Natural killer cell (primary cell): ENCODE measurements around the gene USH1G. TPM values are rescaled to one million over a fixed set of nuclear protein-coding genes. Genes with fewer than 3 reads are reported as not detected.

Experiments
- ATAC-seq, 3 donors: fragments of 150-1000 bp in 2 of 3; fragments of 200-7000 bp in 1 of 3; cut with Tn5 transposase; 1 replicate in 1 of 3; 2 replicates in 2 of 3; pipeline ENCODE4 v1.10.0; 2021; ENCODE audit warnings: mild to moderate bottlenecking in 2 of 3, moderate library complexity in 2 of 3
- DNase-seq, 2 donors: peaks; one replicate each; pipeline versions ENCODE4 v3.0.0 to v3.0.0-alpha.2; 2013 to 2021; ENCODE audit warnings: mixed read lengths in 1 of 2
- H3K27ac ChIP-seq: one replicate; pipeline ENCODE4 v1.5.1; 2013; ENCODE audit warnings: mild to moderate bottlenecking, low read length
- H3K27me3 ChIP-seq: one replicate; pipeline ENCODE4 v1.6.1; 2013; ENCODE audit warnings: low read length; ENCODE audit not compliant: control insufficient read depth, insufficient read depth
- H3K36me3 ChIP-seq: one replicate; pipeline ENCODE4 v1.6.1; 2013; ENCODE audit warnings: low read length; ENCODE audit not compliant: control insufficient read depth, insufficient read depth
- H3K4me1 ChIP-seq: one replicate; pipeline ENCODE4 v1.6.1; 2013; ENCODE audit warnings: low read length; ENCODE audit not compliant: control insufficient read depth, insufficient read depth
- H3K4me3 ChIP-seq: one replicate; pipeline ENCODE4 v1.5.1; 2013; ENCODE audit warnings: low read length
- H3K9me3 ChIP-seq: one replicate; pipeline ENCODE4 v1.6.1; 2013; ENCODE audit warnings: low read length; ENCODE audit not compliant: control insufficient read depth, insufficient read depth
- H3K27ac Mint-ChIP-seq, 2 donors: one replicate each; pipeline ENCODE4 v1.8.0; 2022; ENCODE audit warnings: mild to moderate bottlenecking in 2 of 2, mixed read lengths in 2 of 2, moderate library complexity in 1 of 2
- H3K27me3 Mint-ChIP-seq, 2 donors: one replicate each; pipeline ENCODE4 v1.8.0; 2022; ENCODE audit warnings: low read depth in 2 of 2, mixed read lengths in 2 of 2
- H3K36me3 Mint-ChIP-seq: one replicate; pipeline ENCODE4 v1.8.0; 2022; ENCODE audit warnings: mixed read lengths
- H3K4me1 Mint-ChIP-seq, 2 donors: one replicate each; pipeline ENCODE4 v1.8.0; 2022; ENCODE audit warnings: mixed read lengths in 2 of 2
- H3K4me3 Mint-ChIP-seq: one replicate; pipeline ENCODE4 v1.8.0; 2022; ENCODE audit warnings: mild to moderate bottlenecking, moderate library complexity, mixed read lengths
- H3K9me3 Mint-ChIP-seq, 2 donors: one replicate each; pipeline ENCODE4 v1.8.0; 2022; ENCODE audit warnings: mixed read lengths in 2 of 2
- CTCF ChIP-seq: fragments of 200-600 bp; IDR thresholded peaks from one replicate; pipeline ENCODE4 v1.8.0; 2022; ENCODE audit warnings: antibody characterized with exemption
- WGBS: methylation state at CpG from one replicate; pipeline ENCODE4 v1.1.7; 2013; ENCODE audit warnings: missing lambda C conversion rate; ENCODE audit not compliant: insufficient coverage; 5-methylcytosine and 5-hydroxymethylcytosine counted together
- intact Hi-C: fragments of 100-400 bp; cut with micrococcal nuclease; formaldehyde crosslinking; loops from one replicate; pipeline ENCODE4 v1.14.2; 2022
- total RNA-seq, 4 donors: library from RNA; stranded (reverse); fragments of 120-200 nt in 1 of 4; gene quantifications; one replicate each; pipeline versions ENCODE4 v1.2.3 to v1.2.4, GENCODE V29; 2013 to 2022

Gene USH1G
- total RNA-seq, 3 donors from 2014 or later (not counting 1 experiment from before 2014, with no cell fraction given): not detected

- no peak overlapping the region for H3K4me3 Mint-ChIP-seq
- H3K9me3 ChIP-seq: no peaks in the 10 kb centered on the region
- no peaks in the 10 kb centered on the region for H3K4me1 ChIP-seq
- no peak for TF ChIP-seq CTCF
- H3K27me3 ChIP-seq: no peaks in the 10 kb centered on the region
- DNase-seq: no peak
- no peaks in the 10 kb centered on the region for H3K9me3 Mint-ChIP-seq
- H3K36me3 ChIP-seq: no peaks in the 10 kb centered on the region
- no peaks in the 10 kb centered on the region for H3K36me3 Mint-ChIP-seq
- no peak overlapping the region for H3K4me3 ChIP-seq
- intact Hi-C loops: no loop called here
- ATAC-seq: no peak
- no peak overlapping the region for H3K27ac ChIP-seq
- 72% methylated on average over 8 of the region's 8 CpGs for WGBS
- H3K27me3 Mint-ChIP-seq: peaks cover 0 to 1% of the 10 kb centered on the region in 2 donors
- no peaks in the 10 kb centered on the region for H3K4me1 Mint-ChIP-seq
- H3K27ac Mint-ChIP-seq: no peak overlapping the region
Measured at GRCh38 chr17:74950207-74950606, 27.2 kb upstream of the USH1G start.

DNA sequence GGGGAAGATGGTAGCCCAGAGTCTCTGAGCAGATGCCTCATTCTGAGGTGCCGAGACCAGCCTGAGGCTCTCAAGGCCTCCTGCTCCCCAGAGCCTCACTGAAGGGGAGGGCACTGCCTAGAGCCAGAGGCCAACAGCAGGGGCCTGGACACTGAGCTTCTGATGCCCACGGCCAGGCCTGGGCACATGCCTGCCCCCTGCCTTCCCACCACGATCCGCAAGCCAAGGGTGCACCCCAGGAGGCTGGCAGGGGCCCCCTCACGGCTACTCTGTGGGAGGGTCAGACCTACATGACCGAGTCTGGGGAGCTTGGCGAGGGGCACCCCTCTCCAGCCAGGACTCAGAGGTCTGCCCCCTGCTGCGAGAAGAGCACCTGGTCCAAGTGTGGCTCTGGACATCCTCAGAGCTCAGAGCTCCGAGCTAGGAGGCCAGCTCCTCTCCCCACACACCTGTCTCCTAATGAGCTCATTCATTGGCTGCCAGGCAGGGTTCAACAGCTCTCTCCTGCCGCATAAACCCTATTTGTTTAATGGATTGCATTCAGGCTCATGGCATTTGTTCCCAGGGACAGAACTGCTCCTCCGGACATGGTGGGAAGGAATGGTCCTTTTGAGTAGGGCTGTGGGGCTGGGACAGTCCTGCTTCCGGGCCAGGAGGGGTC, 26.5 kb upstream of the USH1G start:
- Histone ChIP-seq H3K36me3 (no peaks in the 10 kb centered on the region), H3K9me3 (no peaks in the 10 kb centered on the region), H3K27me3 (no peaks in the 10 kb centered on the region), H3K4me3 (no peak overlapping the region), H3K27ac (no peak overlapping the region), H3K4me1 (no peaks in the 10 kb centered on the region)
- no peak for DNase-seq
- 74% methylated on average over 11 of the region's 12 CpGs for WGBS
- no peak for ATAC-seq
- no peak overlapping the region for H3K4me3 Mint-ChIP-seq
- H3K9me3 Mint-ChIP-seq: no peaks in the 10 kb centered on the region
- no peak for TF ChIP-seq CTCF
- H3K4me1 Mint-ChIP-seq: no peaks in the 10 kb centered on the region
- H3K27me3 Mint-ChIP-seq: peaks cover 0 to 5% of the 10 kb centered on the region in 2 donors
- intact Hi-C loops: no loop called here
- H3K27ac Mint-ChIP-seq: no peak overlapping the region
- H3K36me3 Mint-ChIP-seq: no peaks in the 10 kb centered on the region

GRCh38 chr17:74947041-74947754, 24.1 kb upstream of the USH1G start:
- intact Hi-C loops: no loop called here
- no peak overlapping the region for H3K4me3 Mint-ChIP-seq
- H3K9me3 ChIP-seq: no peaks in the 10 kb centered on the region

More at GRCh38 chr17:74947041-74947754, 24.1 kb upstream of the USH1G start:
- Mint-ChIP-seq H3K27me3 (peaks cover 6 to 12% of the 10 kb centered on the region in 2 donors), H3K9me3 (no peaks in the 10 kb centered on the region), H3K36me3 (no peaks in the 10 kb centered on the region), H3K27ac (no peak overlapping the region), H3K4me1 (no peaks in the 10 kb centered on the region)
- Histone ChIP-seq H3K27me3 (no peaks in the 10 kb centered on the region), H3K4me3 (no peak overlapping the region), H3K4me1 (no peaks in the 10 kb centered on the region), H3K27ac (no peak overlapping the region), H3K36me3 (no peaks in the 10 kb centered on the region)
- no peak for TF ChIP-seq CTCF
- WGBS: 91% methylated on average over 17 of the region's 17 CpGs
- ATAC-seq (no peak), DNase-seq (no peak)
